ENCODE results near the gene ZNF518A. TPM values are rescaled to one million over a fixed set of nuclear protein-coding genes. Genes with fewer than 3 reads are reported as not detected.

The ZNF518A gene
- total and polyA plus RNA-seq, 2 donors (not counting 3 experiments of a cell fraction or from before 2014, with no cell fraction given): 2.9 to 12.1 TPM

GRCh38 chr10:96092999-96093767, 36.9 kb upstream of the ZNF518A start:
- FAIRE-seq (no peak), DNase-seq (ENCODE audit: low read depth, low spot score) (no peak)
- TF ChIP-seq MYC (IDR thresholded peaks at IDR 0.05; ENCODE audit: low read depth, low read length): no peak
- TF ChIP-seq MAX (IDR thresholded peaks at IDR 0.05; ENCODE audit: insufficient read depth, insufficient read length): no peak
- TF ChIP-seq EZH2 (IDR thresholded peaks at IDR 0.05; ENCODE audit: borderline replicate concordance, low read depth, low read length, severe bottlenecking): no peak
- TF ChIP-seq CTCF (IDR thresholded peaks at IDR 0.05; ENCODE audit: extremely low read depth in 1 of 2, insufficient read depth in 1 of 2, low read depth in 1 of 2, low read length in 2 of 2): no peak
- TF ChIP-seq POLR2AphosphoS5 (IDR thresholded peaks at IDR 0.05; ENCODE audit: insufficient read depth, low read depth, low read length): no peak
- no peak for TF ChIP-seq JUN (IDR thresholded peaks at IDR 0.05; ENCODE audit: borderline replicate concordance, insufficient read depth, insufficient read length, low read depth)
- no peak for TF ChIP-seq POLR2A (IDR thresholded peaks at IDR 0.05; ENCODE audit: low read depth, low read length)
- TF ChIP-seq GATA2 (IDR thresholded peaks at IDR 0.05; ENCODE audit: insufficient read depth, insufficient read length, low read depth, low read length): no peak
- TF ChIP-seq FOS (IDR thresholded peaks at IDR 0.05; ENCODE audit: borderline replicate concordance, insufficient read depth, low read length): no peak
- BruUV-seq (replicated peaks): no TSS peak
- H3K4me1 ChIP-seq (ENCODE audit: control insufficient read depth, extremely low read depth, insufficient read depth, low read length): peaks cover 4% of the 10 kb centered on the region
- H3K9ac ChIP-seq (replicated peaks; ENCODE audit: extremely low read depth, insufficient read depth, low read length): no peak overlapping the region
- H3K9me1 ChIP-seq (replicated peaks; ENCODE audit: control insufficient read depth, extremely low read depth, insufficient read depth, low read length): no peaks in the 10 kb centered on the region
- H3K36me3 ChIP-seq (ENCODE audit: control insufficient read depth in 2 of 2, extremely low read depth in 1 of 2, insufficient read depth in 2 of 2, low read length in 2 of 2): no peaks in the 10 kb centered on the region
- H3K27ac ChIP-seq (ENCODE audit: insufficient read depth, low read depth, low read length): no peak overlapping the region
- H2AFZ ChIP-seq (ENCODE audit: low read depth, low read length): no peak overlapping the region
- no peaks in the 10 kb centered on the region for H3K9me3 ChIP-seq (replicated peaks; ENCODE audit: control insufficient read depth, insufficient read depth, low read length)
- no peaks in the 10 kb centered on the region for H4K20me1 ChIP-seq (replicated peaks; ENCODE audit: control insufficient read depth, extremely low read depth, insufficient read depth, low read length)
- H3K4me2 ChIP-seq (ENCODE audit: insufficient read depth, low read length): no peak overlapping the region
- dilution Hi-C loops (cut with MboI; ENCODE audit: extremely low pct_ligation_motif_present, low sequenced_read_pairs) (no loop called here), intact Hi-C loops (cut with micrococcal nuclease) (no loop called here)
- POLR2A ChIA-PET: no interaction called here
- CTCF ChIA-PET: interaction anchor here (1.2 to 2.0 kb wide), 3 partner anchors 11 to 76 kb away, joined by 3 to 7 read pairs (median 3); no protein-coding TSS in a partner anchor
- H3K27me3 ChIP-seq (ENCODE audit: control insufficient read depth in 2 of 2, insufficient read depth in 2 of 2, low read length in 2 of 2): peaks cover 35 to 38% of the 10 kb centered on the region in 2 experiments
- H3K79me2 ChIP-seq (ENCODE audit: control insufficient read depth, insufficient read depth, low read length): no peaks in the 10 kb centered on the region
- no peak overlapping the region for H3K4me3 ChIP-seq (replicated peaks in 1 of 3; ENCODE audit: insufficient read depth in 1 of 3, low read depth in 1 of 3, low read length in 3 of 3)

Measured in endothelial cell of umbilical vein (primary cell).